NOMO-1 (cell line): ENCODE measurements around the gene MAFF.

Experiments used
- DNase-seq, 2 experiments: peaks; one replicate each; lab custom pipeline; 2025; ENCODE audit not compliant: unreplicated experiment in 2 of 2; lab: John Stamatoyannopoulos, UW

The MAFF gene

DNA sequence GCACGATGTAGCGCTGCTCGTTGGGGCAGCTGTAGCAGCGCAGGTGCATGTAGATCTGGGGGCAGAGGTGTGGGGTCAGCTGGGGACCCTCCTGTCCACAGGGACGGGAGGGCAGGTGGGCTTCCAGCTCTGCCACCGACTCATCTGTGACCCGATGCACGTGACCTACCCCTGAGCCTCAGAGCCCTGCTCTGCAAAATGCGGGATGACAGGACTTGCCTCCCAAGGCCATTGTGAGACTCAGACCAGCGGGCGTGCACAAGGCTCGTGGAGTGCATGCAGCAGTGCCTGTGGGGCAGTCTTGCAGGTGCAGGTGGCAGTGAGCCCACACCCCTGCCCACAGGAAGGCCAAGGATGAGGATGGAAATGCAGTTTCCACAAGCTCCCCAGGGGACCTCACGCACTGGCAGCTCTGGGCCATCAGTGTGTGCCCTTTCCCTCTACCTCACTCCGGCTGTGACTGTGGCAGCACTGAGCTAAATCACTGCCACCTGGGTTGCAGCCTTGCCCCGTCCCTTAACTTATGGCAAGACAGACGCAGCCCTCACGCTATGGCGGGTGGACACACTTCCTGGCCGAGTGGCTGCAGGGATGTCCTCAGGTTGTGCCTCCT lies 44.4 kb downstream of the MAFF start:
- DNase-seq: no peak

DNA sequence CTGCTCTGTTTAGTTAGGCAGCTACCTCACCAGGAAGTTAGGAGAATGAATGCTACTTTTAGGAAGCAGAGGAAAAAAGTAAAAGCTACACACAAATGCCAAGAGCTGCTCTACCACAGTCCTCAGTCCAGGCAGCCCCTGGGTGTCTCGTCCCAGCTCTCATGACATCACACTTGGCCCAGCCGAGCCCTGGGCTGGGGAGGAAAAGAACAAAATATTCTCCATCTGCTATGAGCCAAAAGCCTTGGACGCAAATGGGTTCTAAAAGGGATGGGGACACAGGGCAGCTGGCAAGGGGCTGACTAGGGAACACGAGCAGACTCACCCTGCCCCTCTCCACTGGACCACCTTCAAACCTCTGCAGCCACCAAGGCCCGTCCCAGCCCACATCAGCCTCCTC lies 44.9 kb downstream of the MAFF start:
- DNase-seq: no peak

DNA sequence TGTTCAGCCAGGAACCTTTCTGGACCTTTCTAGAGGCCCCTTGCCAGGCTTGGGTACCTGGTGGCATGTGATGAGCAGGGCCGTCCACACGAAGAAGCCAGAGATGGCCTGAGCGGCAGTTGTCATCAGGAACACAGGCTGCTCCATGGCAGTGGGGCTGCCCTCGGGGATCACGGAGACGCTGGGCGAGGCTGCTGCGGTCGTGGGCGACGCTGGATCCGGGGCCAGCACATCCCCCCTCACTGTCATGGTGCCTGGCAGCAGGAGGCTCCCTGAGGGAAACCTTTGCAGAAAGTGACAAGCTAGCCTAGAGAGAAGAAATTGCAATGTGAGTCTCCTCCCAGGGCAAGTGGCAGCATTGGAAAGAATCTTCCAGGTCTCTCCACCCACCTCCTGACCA lies 45.9 kb downstream of the MAFF start:
- DNase-seq: no peak

DNA sequence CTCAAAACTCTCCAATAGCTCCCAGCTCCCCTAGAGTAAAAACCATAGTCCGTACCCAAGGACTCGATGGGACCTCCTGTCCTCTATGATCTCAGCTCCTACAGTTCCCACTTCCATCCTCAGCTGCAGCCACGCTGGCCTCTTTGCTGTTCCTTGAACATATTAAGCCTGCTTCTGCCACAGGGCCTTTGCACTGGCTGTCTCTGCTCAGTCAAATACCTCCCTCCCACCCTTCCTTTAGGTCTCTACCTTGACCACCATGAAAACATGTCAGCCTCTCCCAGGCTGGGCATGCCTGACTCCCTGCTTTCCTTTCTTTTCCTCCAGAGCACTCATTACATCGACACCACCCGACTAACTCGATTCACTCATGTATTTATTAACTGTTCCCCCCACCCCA lies 46.5 kb downstream of the MAFF start:
- DNase-seq: no peak

DNA sequence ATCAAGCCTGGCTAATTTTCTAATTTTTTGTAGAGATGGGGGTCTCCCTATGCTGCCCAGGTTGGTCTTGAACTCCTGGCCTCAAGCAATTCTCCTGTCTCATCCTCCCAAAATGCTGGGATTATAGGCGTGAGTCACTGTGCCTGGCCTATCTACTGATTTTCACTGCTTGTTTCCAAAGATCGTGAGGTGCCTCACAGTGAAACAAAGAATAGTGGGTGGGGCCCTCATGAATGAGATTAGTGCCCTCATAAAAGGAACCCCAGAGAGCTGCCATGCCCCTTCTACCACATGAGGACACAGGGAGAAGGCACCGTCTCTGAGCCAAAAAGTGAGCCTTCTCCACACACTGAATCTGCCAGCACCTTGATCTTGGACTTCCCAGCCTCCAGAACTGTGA lies 47.5 kb downstream of the MAFF start:
- no peak for DNase-seq

DNA sequence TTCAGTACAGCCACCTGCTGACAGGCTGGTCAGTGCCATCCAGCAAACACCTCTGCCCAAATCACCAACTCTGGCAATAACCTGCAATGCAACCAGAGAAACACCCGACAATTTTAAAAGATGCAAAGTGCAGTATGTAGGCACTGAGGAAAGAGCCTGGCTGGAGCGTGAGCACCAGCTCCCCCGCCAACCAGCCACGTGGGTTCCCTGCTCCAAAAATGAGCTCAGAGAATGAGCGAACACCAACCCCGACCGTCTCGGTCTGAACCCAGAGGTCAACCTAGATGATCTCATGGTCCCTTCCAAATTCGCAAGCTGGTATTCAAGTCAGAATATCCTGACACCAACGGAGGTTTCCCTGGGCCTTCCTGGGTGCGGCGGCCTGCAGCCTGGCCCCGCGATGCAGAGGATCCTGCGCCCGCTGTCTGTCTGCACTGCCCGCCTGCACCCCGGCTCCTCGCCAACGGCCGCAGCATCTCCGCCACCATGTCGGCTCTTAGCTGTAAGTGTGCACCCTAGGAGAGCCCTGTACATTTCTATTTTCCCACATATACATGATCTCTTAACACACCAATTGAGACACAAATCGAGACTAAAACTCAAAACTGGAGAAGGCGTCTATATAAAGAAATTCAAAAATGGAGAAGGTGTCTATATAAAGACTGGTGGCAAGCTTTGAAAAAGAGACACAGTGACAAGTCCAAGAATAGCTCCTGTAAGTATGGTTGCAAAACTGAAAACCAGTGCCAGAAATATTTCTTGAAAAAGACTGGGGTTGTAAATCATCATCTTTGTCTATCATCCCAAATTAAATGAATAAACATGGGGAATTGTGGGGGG lies 48.2 kb downstream of the MAFF start:
- DNase-seq: peak in 1 of 2 experiments; percentile 35

DNA sequence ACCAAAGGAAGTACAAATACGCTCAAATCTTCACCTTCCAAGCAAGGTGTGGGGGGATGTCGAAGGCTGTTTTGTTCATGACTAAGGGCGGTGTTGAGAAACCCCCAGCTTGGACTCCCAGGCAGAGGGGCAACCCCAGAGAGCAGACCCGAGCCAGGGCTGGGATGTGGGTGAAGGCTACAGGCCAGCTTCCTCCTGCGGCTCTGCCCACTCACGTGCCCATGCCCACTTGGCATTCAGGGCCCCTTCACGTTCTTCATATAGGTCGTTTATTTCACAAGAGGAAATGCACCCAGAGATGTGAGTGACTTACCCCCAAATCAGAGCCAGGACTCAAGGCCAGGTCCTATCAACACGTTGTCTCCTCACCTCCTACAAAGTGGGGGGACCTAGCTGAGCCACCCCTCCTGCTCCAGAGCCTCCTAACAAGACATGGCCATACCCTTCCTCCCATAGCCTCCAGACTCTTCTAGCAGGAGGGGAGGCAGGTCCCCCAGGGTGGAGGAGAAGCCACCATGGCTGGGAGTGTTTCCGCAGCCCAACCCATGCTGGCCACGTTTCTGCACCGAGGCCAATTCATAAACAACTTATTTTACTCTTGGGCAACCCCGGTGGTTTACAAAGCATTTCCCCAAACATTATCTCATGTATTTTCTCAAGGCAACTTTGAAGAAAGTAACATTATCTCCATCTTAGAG lies 49.0 kb downstream of the MAFF start:
- no peak for DNase-seq

DNA sequence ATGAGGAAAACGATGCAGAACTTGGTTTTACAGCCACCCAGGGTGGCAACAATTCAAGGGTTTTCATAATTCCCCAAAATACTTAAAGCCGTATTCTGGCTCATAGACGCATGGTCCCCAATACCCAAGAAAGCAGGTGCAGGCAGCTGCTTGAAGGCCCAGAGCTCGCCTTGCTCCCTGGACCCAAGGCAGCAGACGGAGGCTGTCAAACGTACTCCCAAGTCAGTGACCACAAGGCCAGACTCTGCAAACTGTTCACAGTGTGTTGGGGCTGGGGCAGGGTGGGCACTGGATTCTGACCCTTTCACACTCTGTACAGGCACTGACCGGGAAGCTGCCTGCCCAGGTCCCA lies 49.5 kb downstream of the MAFF start:
- DNase-seq: no peak

DNA sequence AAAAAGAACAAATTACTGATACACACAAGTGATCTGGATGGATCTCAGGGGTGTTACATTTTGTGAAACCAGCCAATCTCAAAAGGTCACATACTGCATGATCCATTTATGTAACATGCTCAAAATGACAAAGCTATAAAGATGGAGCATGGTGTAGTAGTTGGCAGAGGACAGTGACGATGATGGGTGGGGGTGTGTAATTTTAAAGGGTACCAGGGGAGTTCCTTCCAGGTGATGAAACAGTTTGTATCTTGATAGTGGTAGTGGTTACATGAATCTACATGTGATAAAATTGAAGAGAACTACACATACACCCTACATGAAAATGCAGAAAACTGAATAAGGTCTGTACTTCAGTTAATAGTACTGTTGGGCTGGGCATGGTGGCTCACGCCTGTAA lies 53.9 kb downstream of the MAFF start:
- DNase-seq: no peak

DNA sequence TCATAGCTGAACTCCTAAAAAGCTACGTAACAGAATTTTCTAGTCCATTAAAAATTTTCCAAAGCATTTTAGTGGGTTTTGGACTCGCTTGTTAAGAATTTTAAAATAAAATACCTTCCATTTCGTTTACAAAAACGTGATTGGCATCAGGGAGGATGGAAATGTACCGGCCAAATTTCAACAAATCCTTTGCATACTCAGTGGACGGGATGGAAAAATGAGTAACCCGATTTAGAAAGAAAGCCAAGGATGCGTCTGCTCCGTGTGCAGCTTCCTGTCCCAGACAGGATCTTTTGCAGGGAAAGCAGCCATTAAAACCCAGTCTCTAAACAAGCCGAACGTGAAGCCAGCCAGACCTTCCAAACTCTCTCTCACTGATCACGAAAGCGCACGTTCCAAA lies 55.4 kb downstream of the MAFF start:
- DNase-seq: no peak

DNA sequence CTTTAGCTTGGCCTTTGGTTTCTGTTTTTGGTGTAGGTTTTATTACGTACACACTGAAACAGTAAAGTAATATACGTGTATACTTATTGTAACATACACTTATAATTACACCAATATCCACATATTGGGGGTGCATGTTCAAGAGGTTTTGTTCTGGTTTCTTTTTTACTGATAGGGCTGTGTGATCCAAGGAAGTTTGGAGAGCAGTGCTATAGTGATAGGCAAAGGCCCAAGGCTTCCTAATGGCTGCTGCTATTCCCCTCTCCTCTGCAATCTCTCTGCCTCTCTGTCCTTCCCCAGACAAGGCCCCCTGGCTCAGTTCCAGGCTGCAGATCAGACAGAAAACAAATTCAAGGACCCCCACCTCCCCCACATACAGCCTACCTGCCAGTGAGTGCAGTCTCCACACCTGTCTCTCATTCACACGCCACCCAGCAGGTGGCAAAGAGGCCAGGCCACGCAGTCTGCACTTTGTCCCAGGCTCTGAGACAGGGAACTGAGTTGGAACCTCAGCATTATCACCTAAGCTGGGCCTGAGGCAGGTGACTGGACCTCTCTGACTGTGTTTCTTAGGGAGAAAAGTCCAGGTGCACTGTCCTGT lies 56.0 kb downstream of the MAFF start:
- DNase-seq: no peak

DNA sequence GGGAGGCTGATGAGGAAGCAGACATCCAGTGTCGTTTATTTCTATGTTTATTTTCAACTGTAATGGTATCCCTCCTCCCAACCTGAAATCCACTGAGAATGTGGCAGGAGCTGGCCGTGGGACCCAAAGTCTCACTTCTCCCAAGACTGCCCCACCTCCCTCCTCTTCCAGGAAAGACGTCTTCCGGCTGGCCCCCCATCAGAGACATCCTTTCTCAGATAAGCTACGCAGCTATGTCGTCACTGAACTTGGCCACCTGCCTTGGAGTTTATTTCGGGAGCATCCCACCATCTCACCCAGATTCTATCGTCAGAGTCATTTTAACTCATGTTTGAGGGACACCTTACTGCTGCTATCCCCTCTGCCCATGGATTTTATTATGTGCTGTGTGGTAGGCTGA lies 57.1 kb downstream of the MAFF start:
- DNase-seq: no peak

DNA sequence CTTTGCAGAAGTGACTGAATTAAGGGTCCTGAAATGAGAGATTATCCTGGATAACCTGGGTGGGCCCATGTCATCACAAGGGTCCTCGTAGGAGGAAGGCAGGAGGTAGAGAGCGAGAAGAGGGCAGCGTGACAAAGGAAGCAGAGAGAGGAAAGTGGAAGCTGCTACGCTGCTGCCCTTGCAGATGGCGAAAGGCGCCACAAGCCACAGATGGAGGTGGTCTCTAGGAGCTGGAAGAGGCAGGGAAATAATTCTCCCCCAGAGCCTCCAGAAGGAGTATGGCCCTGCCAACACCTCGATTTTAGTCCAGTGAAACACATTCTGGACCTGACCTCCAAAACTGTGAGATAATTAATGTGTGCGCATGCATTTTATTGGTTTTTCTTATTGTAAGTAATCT lies 57.6 kb downstream of the MAFF start:
- peak in 1 of 2 experiments; percentile 20 for DNase-seq

DNA sequence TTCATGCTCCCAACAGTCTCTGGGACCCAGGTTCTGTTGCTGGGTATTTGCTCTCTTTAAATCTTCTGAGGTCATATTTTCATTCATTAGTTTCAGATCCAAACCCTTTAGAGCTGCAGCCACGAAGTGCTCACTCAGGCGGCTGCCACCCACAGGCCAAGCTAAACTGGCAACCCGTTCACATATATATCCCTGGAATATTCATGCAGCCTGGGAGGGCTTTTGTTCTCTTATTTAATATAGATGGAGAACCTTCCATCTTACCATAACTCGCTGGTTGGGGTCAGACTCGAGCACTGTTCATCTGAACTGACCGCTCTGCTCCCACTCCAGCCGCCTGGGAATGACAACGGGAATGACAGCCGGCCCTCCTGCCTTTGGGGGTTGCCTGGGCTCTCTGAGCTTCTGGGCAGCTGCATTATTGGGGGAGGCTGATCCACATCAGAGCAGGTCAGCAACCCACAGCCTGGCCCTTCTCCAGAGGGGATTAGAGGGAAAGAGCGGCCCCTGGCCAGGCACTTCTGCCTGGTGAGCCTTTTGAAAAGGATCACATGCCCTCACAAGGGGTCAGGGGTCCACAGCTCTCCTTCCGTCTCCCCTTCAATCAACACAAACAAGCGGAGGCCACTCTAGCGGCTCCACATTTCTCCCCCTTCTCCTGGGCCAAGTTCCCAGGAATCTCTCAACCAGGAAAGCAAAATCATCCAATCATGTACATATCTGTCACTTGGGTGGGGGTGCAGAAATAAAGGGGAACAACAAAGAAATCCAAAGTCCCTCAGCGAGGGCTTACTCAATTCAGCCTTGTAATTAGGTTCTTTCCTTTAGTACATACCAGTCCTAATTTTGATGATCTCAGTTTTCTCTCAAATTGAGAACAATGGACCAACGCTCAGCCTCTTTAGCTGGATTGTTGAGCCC lies 59.2 kb downstream of the MAFF start:
- DNase-seq: no peak

DNA sequence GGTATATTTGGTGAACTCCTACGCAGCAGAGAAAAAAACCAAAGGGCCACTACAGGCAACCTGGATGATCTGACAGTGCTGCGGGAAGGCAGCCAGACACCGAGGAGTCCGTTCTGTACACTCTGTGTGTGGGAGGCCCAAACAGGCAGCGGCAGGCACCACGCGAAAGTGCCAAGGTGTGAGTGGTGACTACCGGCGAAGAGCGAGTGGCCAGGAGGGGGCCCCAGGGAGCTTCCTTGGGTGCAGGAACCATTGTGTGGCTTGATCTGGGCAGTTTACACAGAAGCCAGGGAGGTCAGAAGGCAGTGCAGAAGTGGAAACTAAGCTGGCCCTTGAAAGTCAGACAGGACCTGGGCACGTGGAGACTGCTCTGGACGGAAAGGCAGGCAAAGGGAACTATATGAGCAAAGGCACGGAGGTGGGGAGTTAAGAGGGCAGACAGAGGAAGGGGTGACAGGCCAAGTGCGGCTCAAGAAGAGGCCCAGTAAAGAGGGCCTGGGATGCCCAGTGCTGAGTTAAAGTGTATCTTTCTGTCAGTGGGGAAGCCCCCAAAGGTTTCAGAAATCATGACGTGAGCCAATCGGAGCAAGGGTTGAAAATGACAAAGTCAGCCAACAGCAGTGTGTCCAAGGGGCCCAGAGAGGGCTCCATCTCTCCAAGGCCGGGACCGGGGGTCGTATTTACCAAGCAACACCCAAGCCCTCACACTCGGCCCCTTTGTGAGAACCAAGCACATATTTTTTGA lies 60.4 kb downstream of the MAFF start:
- peak in 1 of 2 experiments; percentile 31 for DNase-seq

DNA sequence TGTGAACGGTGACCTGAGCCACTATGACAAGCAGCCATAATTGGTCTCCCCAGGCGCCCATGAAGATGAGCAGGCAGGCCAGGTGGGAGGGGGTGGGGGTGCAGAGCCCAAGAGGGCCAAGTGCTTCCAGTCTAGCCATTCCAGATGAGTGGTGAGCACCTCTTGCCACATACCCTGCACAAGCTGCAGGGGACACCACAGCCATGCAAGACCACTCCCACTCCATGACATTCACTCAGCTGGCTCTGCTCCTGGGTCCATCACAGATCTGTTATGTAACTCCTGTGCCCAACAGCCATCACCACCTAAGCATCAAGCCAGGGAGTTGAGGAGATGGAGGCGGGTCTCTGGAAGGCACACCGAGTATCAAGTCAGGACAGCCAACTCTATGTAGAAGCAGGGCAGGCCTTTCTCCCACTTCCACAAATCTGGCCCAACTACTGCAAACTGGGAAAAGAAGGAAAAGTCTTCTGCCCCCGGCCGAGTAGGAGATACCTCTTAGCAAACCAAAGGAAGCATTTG lies 62.6 kb downstream of the MAFF start:
- DNase-seq: no peak
